ENCODE measurements around the gene RNF212B. TPM values are rescaled to one million over a fixed set of nuclear protein-coding genes. Genes with fewer than 3 reads are reported as not detected.

Gene RNF212B
- total and polyA plus RNA-seq, 2 donors (not counting 3 experiments of a cell fraction or from before 2014, with no cell fraction given), result not detected

DNA sequence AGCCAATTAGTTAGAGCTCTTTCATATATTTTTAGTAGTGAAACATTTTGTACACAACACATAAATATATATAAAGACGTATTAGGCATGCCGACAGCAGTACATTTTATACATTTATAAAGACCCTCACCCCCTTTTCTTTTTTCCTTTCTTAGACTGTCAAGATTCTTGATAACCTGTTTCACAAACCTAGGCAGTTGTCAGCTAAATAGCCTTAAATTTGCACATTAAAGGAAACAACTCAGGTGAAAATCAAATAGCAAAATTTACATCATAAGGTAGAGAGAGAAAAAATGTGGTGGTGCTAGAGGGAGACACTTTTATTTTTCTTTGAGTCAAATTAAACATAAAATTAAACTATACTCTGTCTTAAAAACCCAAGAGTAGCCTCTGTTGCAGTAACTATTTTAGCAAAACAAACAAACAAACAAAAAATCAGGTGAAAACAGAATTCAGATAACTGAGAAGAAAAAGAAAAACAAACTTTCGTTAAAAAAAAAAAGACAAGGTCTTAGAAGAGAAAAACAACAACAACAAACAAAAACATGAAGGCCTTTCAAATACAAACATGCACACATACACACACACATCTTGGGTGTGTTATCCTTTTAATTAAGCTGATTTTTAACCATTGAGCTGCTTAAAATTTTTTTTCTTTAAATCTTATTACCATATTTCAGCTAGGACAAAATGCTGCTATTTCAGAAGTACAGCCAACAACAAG lies 31.2 kb upstream of the RNF212B start:
- BruUV-seq (replicated peaks), result no TSS peak
- no peaks in the 10 kb centered on the region for H4K20me1 ChIP-seq (replicated peaks; ENCODE audit: control insufficient read depth, extremely low read depth, insufficient read depth, low read length)
- no peaks in the 10 kb centered on the region for H3K9me3 ChIP-seq (replicated peaks; ENCODE audit: control insufficient read depth, insufficient read depth, low read length)
- H3K4me1 ChIP-seq (ENCODE audit: control insufficient read depth, extremely low read depth, insufficient read depth, low read length), result no peaks in the 10 kb centered on the region
- H3K9ac ChIP-seq (replicated peaks; ENCODE audit: extremely low read depth, insufficient read depth, low read length), result no peak overlapping the region
- H3K27ac ChIP-seq (ENCODE audit: insufficient read depth, low read depth, low read length), result no peak overlapping the region
- no peak for DNase-seq (ENCODE audit: low read depth, low spot score)
- H3K79me2 ChIP-seq (ENCODE audit: control insufficient read depth, insufficient read depth, low read length), result no peaks in the 10 kb centered on the region
- no peak overlapping the region for H3K4me3 ChIP-seq (replicated peaks in 1 of 3; ENCODE audit: insufficient read depth in 1 of 3, low read depth in 1 of 3, low read length in 3 of 3)
- H2AFZ ChIP-seq (ENCODE audit: low read depth, low read length), result no peak overlapping the region
- no peak for TF ChIP-seq JUN (IDR thresholded peaks at IDR 0.05; ENCODE audit: borderline replicate concordance, insufficient read depth, insufficient read length, low read depth)
- TF ChIP-seq MAX (IDR thresholded peaks at IDR 0.05; ENCODE audit: insufficient read depth, insufficient read length), result no peak
- no peak for TF ChIP-seq POLR2A (IDR thresholded peaks at IDR 0.05; ENCODE audit: low read depth, low read length)
- no peak for TF ChIP-seq GATA2 (IDR thresholded peaks at IDR 0.05; ENCODE audit: insufficient read depth, insufficient read length, low read depth, low read length)
- no peak for TF ChIP-seq MYC (IDR thresholded peaks at IDR 0.05; ENCODE audit: low read depth, low read length)
- TF ChIP-seq CTCF (IDR thresholded peaks at IDR 0.05; ENCODE audit: extremely low read depth in 1 of 2, insufficient read depth in 1 of 2, low read depth in 1 of 2, low read length in 2 of 2), result no peak
- H3K4me2 ChIP-seq (ENCODE audit: insufficient read depth, low read length), result no peak overlapping the region
- CTCF ChIA-PET, result interaction anchor here (0.5 to 4.8 kb wide), 5 partner anchors 10 to 85 kb away, joined by 3 to 35 read pairs (median 4); no protein-coding TSS in a partner anchor
- intact Hi-C loops (cut with micrococcal nuclease) (no loop called here), dilution Hi-C loops (cut with MboI; ENCODE audit: extremely low pct_ligation_motif_present, low sequenced_read_pairs) (no loop called here)
- no peak for FAIRE-seq
- peaks cover 5 to 11% of the 10 kb centered on the region in 2 experiments for H3K27me3 ChIP-seq (ENCODE audit: control insufficient read depth in 2 of 2, insufficient read depth in 2 of 2, low read length in 2 of 2)
- no peaks in the 10 kb centered on the region for H3K9me1 ChIP-seq (replicated peaks; ENCODE audit: control insufficient read depth, extremely low read depth, insufficient read depth, low read length)
- H3K36me3 ChIP-seq (ENCODE audit: control insufficient read depth in 2 of 2, extremely low read depth in 1 of 2, insufficient read depth in 2 of 2, low read length in 2 of 2), result no peaks in the 10 kb centered on the region
- POLR2A ChIA-PET, result no interaction called here

Measured in endothelial cell of umbilical vein (primary cell).